Endodermal cell (in vitro differentiated cells): ENCODE results near the gene ZBTB7B. TPM values are rescaled to one million over a fixed set of nuclear protein-coding genes. Genes with fewer than 3 reads are reported as not detected.

ENCODE experiments used
- DNase-seq: peaks from one replicate; pipeline ENCODE4 v3.0.0-alpha.2; 2017
- H3K27ac ChIP-seq: 2 replicates; pipeline ENCODE4 v1.5.1; 2013; ENCODE audit warnings: mild to moderate bottlenecking, low read depth, low read length, moderate library complexity
- H3K27me3 ChIP-seq: 2 replicates; pipeline ENCODE4 v1.6.1; 2013; ENCODE audit warnings: mild to moderate bottlenecking, low read length, moderate library complexity; ENCODE audit not compliant: insufficient read depth, control insufficient read depth, poor library complexity, severe bottlenecking
- H3K36me3 ChIP-seq: 2 replicates; pipeline ENCODE4 v1.7.0; 2013; ENCODE audit warnings: mild to moderate bottlenecking, low read length, moderate library complexity; ENCODE audit not compliant: control insufficient read depth, insufficient read depth
- H3K4me1 ChIP-seq: one replicate; pipeline ENCODE4 v1.7.0; 2013; ENCODE audit warnings: low read length; ENCODE audit not compliant: control insufficient read depth, insufficient read depth
- H3K4me3 ChIP-seq: 2 replicates; pipeline ENCODE4 v1.5.1; 2013; ENCODE audit warnings: mild to moderate bottlenecking, low read length, moderate library complexity
- H3K9ac ChIP-seq: 2 replicates; pipeline ENCODE4 v1.6.1; 2013; ENCODE audit warnings: mild to moderate bottlenecking, low read length, moderate library complexity; ENCODE audit not compliant: poor library complexity, severe bottlenecking; ENCODE audit errors: extremely low read depth
- H3K9me3 ChIP-seq: 2 replicates; pipeline ENCODE4 v1.6.1; 2013; ENCODE audit warnings: mild to moderate bottlenecking, low read length, moderate library complexity; ENCODE audit not compliant: control insufficient read depth
- H3K27ac Mint-ChIP-seq: 2 replicates; pipeline ENCODE4 v1.8.0; 2020; ENCODE audit warnings: mixed read lengths
- H3K27me3 Mint-ChIP-seq: 2 replicates; pipeline ENCODE4 v1.8.0; 2021; ENCODE audit warnings: mild to moderate bottlenecking, mixed read lengths; ENCODE audit not compliant: insufficient read depth
- H3K36me3 Mint-ChIP-seq: 2 replicates; pipeline ENCODE4 v1.8.0; 2020; ENCODE audit warnings: low read depth, mixed read lengths
- H3K4me1 Mint-ChIP-seq: 2 replicates; pipeline ENCODE4 v1.8.0; 2020; ENCODE audit warnings: mixed read lengths
- H3K4me3 Mint-ChIP-seq: 2 replicates; pipeline ENCODE4 v1.8.0; 2020; ENCODE audit warnings: mild to moderate bottlenecking, moderate library complexity, mixed read lengths
- H3K9me3 Mint-ChIP-seq: 2 replicates; pipeline ENCODE4 v1.8.0; 2020; ENCODE audit warnings: mild to moderate bottlenecking, mixed read lengths
- CTCF ChIP-seq: fragments of 200-600 bp; sonication (generic); conservative IDR thresholded peaks from 2 replicates; pipeline ENCODE4 v1.5.0; 2021; ENCODE audit warnings: antibody characterized with exemption, mild to moderate bottlenecking
- WGBS, 2 experiments: methylation state at CpG; one replicate each; pipeline versions ENCODE4 v1.1.5 to v1.1.7; 2013; ENCODE audit warnings: missing lambda C conversion rate in 2 of 2, mixed read lengths in 1 of 2; ENCODE audit not compliant: insufficient coverage in 1 of 2, insufficient read length in 1 of 2; 5-methylcytosine and 5-hydroxymethylcytosine counted together
- total RNA-seq, 2 donors: library from RNA; stranded (reverse); fragmentation: NEBNext Ultra II Directional in 1 of 2; extraction: Animal tissue kit (Norgen Biotek cat#: 25700) in 1 of 2; gene quantifications; 2 replicates in 1 of 2; 3 replicates in 1 of 2; pipeline ENCODE4 v1.2.1, GENCODE V29; 2021

ZBTB7B gene
- total RNA-seq, 2 donors from 2014 or later = 21.2 to 23.3 TPM

- WGBS, 2 experiments = 90 to 94% methylated on average over 11 to 15 of the region's 15 CpGs
- no peaks in the 10 kb centered on the region for H3K4me1 Mint-ChIP-seq
- H3K27ac Mint-ChIP-seq = no peak overlapping the region
- H3K9me3 Mint-ChIP-seq = no peaks in the 10 kb centered on the region
- H3K36me3 Mint-ChIP-seq = no peaks in the 10 kb centered on the region
- DNase-seq = no peak
- Histone ChIP-seq H3K9me3 (no peaks in the 10 kb centered on the region), H3K9ac (no peak overlapping the region), H3K4me1 (no peaks in the 10 kb centered on the region), H3K27me3 (no peaks in the 10 kb centered on the region), H3K4me3 (no peak overlapping the region), H3K27ac (no peak overlapping the region), H3K36me3 (no peaks in the 10 kb centered on the region)
- peaks cover 9% of the 10 kb centered on the region for H3K27me3 Mint-ChIP-seq
- no peak for TF ChIP-seq CTCF
- no peak overlapping the region for H3K4me3 Mint-ChIP-seq
Measured at GRCh38 chr1:155030243-155030795, 27.7 kb downstream of the ZBTB7B start.

GRCh38 chr1:155030899-155031298, 28.3 kb downstream of the ZBTB7B start:
- Histone ChIP-seq H3K27ac (no peak overlapping the region), H3K9ac (no peak overlapping the region), H3K9me3 (no peaks in the 10 kb centered on the region), H3K4me3 (no peak overlapping the region), H3K27me3 (no peaks in the 10 kb centered on the region), H3K4me1 (no peaks in the 10 kb centered on the region), H3K36me3 (no peaks in the 10 kb centered on the region)
- WGBS, 2 experiments = 93 to 94% methylated on average over 10 to 11 of the region's 11 CpGs
- H3K4me3 Mint-ChIP-seq = no peak overlapping the region
- TF ChIP-seq CTCF = no peak
- no peak for DNase-seq
- H3K36me3 Mint-ChIP-seq = no peaks in the 10 kb centered on the region
- H3K9me3 Mint-ChIP-seq = no peaks in the 10 kb centered on the region
- peaks cover 9% of the 10 kb centered on the region for H3K27me3 Mint-ChIP-seq
- H3K4me1 Mint-ChIP-seq = no peaks in the 10 kb centered on the region
- H3K27ac Mint-ChIP-seq = no peak overlapping the region

GRCh38 chr1:155032886-155033285, 30.3 kb downstream of the ZBTB7B start:
- TF ChIP-seq CTCF = no peak
- no peaks in the 10 kb centered on the region for H3K4me1 ChIP-seq
- H3K36me3 Mint-ChIP-seq = no peaks in the 10 kb centered on the region
- H3K4me3 Mint-ChIP-seq = no peak overlapping the region
- H3K27me3 Mint-ChIP-seq = peaks cover 9% of the 10 kb centered on the region
- H3K4me1 Mint-ChIP-seq = no peaks in the 10 kb centered on the region
- H3K9me3 ChIP-seq = no peaks in the 10 kb centered on the region
- no peak overlapping the region for H3K27ac Mint-ChIP-seq
- H3K36me3 ChIP-seq = no peaks in the 10 kb centered on the region
- no peak overlapping the region for H3K4me3 ChIP-seq
- DNase-seq = no peak
- H3K9ac ChIP-seq = no peak overlapping the region
- WGBS, 2 experiments = 92% methylated on average over 10 to 12 of the region's 12 CpGs
- H3K27me3 ChIP-seq = no peaks in the 10 kb centered on the region
- H3K9me3 Mint-ChIP-seq = no peaks in the 10 kb centered on the region
- no peak overlapping the region for H3K27ac ChIP-seq
